ENCODE measurements around the gene STEAP4.
A peak's percentile ranks its signal among the peaks of the same experiment; 100 is the strongest.
"Not testable (repeated sequence)": the region's sequence is repeated elsewhere in the genome, so short reads cannot be mapped to it uniquely, and the experiment has no call there.

The STEAP4 gene

DNA sequence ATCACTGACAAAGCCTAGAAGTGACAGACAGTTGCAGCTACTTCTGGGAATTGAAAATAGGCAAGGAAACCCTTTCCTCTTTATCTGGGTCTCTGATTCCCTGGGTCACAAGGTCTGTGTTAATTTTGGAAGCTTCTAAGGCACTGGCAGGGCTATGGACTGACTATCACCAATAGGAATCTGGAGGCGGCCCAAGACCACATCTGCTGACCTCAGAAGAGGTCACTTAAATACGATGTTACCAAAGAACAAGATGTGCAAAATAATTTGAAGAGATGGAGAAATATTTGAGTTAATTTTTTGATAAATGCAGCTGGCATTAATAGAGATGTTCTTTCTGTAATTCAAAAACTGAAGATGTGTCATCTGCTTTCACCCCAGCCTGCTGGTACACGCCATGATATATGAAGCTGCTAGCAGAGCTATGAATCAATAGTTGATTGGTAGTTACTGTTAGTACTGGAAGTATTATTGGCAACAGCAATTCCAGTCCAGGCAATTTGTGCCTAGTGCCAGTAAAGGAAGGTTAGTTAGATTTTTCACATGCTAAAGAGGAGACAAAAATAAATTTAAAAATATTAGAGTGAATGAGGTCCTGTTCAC is 5.5 kb upstream of the STEAP4 start:
- DNase-seq (ENCODE audit: low spot score): no peak

DNA sequence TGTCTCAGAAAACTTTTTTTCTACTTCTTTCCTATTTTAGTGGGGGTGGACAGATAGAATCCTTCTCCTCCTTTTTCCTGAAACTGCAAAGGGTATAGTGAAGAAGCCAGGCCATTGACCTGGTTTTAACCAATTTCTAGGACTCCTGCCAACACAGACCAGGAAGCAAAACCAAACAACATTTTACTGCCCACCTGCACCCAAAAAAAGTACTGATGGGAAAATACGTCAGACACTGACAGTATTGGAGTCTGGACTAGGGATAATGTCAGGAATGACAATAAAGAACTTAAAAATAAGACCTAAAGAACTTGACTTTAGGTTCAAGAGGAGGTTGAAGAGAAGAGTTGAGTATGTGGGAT is 5.0 kb upstream of the STEAP4 start:
- no peak for DNase-seq (ENCODE audit: low spot score)

DNA sequence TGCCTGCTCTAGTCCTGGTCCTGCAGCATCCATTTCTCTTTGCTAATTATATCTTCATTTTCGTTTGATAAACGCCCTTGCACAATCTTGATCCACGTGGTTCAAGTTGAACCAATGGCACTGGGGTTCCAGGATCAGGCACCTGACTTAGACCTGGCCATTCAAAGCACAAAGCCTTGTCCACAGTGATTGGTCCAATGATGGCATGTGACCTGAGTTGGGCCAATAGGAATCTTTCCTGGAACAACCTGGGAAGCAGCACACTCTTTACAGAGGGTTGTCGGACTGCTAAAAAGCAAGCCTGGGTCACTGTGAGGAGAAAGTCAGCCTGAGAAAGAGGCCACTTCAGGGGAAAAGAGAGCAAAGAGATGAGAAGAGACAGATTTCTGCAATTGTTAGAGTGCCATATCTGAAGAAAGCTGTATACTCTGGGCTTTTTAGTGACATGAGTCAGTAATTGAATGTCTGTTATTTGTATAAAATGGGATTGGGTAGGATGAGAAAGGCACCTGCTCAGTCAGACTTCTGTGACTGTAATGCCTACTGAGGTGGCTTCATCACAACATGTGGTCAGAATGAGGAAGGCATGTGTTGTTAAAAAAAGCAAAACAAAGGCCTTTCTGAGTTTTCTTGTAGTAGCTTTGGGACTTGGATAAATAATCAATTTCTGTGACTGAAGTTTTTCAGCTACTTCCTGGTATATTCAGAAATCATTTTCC is 4.4 kb upstream of the STEAP4 start:
- DNase-seq (ENCODE audit: low spot score): peak; percentile 22

DNA sequence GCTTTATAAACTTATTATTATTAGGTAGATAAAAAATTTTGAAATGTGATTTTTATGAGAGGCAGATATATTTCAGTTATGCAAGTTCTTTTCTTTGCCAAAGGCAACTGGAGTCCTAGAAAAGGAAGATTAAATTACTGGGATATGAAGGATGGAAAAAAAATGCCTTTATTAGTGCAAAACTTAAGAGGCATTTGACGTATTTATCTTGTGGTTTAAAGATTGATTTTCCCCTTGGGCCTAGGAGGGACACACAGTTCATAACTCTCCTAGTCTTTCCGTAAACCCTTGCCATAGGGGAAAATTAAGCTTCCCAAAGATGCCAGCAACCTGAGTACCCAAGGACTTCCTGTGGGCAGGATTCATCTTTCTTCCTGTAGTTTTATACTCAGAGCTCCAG is 3.1 kb upstream of the STEAP4 start:
- no peak for DNase-seq (ENCODE audit: low spot score)

DNA sequence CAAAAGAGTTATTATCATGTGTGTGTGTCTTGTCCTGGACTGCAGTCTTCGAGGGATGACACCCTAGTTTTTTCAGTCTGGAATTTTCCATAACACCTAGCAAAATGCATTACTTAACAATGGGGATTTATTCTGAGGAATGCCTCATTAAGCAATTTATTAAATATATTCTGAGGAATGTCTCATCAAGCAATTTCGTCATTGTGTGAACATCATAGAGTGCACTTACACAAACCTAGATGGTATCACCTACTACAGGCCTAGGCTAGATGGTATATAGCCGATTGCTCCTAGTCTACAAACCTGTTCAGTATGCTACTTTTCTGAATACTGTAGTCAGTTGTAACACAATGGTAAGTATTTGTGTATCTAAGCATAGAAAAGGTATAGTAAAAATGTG is 1.1 kb upstream of the STEAP4 start:
- no peak for DNase-seq (ENCODE audit: low spot score)

DNA sequence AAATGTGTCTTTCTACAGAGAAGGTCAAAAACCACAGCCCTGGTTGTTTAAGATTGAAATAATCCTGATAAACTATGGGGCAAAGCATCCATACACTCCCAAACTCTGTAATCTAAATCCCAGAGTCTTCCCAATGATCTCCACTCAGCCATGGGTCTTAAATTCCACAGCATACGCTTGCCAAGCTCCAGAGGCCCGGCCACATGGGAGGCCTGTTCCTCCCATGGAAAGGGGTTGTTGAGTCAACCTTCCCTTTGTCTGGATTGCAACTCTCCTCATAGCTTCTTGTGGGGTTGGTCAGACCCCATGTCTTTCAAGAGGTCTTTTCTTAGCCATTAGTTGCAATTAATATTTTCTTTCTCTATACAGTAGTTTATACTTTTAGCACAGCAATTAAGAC is 718 bp upstream of the STEAP4 start:
- no peak for DNase-seq (ENCODE audit: low spot score)

DNA sequence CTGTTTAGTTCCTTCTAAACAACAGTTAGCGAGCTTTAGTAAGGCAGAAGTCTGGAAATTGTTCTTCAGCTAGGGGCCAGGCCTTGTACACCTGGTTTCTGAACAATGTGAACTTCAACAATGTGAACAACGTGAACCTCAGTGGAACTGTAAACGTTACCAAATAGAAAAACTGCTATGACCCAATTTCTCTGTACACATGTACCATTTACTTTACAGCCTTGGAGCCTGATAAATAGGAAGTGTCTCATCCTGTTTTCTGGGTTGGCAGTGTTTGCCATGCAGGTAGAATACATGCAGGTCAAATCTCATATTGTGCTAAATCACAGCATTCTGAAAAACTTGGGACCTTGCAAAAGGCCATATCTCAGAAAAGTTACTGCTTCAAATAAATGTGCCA is 1.6 kb downstream of the STEAP4 start:
- no peak for DNase-seq (ENCODE audit: low spot score)

DNA sequence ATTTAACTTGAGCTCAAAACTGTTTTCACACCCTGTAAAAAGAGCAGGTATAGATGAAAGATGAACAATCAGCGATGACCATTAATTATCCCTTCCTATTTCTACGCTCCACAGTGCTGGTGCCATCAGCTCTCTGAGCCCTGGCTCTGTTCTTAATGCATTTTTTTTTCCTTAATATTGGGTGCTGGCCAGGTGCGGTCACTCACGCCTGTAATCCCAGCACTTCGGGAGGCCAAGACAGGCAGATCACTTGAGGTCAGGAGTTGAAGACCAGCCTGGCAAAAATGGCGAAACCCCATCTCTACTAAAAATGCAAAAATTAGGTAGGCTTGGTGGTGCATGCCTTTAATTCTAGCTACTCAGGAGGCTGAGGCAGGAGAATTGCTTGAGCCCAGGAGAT is 4.2 kb downstream of the STEAP4 start:
- DNase-seq (ENCODE audit: low spot score): no peak

DNA sequence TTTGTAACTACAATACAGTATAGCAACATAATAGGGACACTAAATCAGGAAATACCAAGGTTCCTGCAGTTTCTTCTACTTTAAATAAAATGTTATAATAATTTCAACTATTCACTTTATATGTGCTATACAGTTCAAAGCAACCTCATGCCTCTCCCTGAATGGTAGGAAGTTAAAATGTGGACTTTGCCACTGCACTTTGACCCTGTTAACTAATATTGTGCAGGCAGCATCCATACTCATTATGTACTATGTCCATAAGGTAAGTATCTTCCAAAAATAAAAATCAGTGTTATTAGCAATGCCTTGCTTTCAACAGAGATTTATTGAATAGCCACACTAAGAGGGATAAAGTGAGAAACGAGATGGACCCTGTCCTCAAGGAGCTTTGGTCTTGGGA is 4.8 kb downstream of the STEAP4 start:
- no peak for DNase-seq (ENCODE audit: low spot score)

DNA sequence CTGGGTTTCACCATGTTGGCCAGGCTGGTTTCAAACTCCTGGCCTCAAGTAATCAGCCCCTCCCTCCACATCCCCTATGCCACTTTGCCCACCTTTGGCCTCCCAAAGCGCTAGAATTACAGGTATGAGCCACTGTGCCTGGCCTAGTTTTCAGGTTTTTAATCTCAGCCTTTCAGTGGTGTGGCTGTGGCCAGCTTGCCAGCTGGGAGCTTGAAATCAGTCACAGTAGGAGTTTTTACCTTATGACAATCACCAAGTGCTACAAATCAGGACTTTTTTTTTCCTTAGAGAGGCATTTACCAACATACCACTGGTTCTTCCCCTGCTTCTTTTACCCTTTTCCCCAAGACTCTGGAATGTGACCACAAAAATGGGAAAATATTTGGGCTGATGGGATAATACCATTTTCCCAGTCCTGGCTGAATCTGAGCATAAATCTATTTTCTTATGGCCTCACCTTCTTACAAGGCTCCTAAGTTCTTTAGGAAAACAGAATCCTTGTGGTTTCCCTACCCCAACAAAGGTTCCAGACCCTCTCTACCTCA is 6.2 kb downstream of the STEAP4 start:
- no peak for DNase-seq (ENCODE audit: low spot score)

DNA sequence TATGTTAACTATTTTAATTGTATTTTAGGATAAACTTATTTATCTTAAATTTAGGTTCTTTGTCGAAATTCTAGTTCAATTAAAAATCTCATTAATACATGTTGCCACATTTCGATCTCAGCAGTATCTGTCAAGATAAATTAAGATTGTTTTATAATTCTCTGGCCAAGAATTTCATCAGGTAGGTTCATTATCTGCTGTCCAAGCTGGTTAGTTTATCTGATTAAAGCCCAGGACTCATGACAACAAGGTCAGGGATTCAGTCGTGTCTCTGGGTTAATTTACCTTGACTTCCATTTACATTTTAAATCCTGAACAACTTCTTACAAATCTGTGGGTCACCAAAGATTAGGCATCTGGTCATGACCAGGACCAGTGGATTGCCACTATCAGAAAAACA is 7.6 kb downstream of the STEAP4 start:
- no peak for DNase-seq (ENCODE audit: low spot score)

DNA sequence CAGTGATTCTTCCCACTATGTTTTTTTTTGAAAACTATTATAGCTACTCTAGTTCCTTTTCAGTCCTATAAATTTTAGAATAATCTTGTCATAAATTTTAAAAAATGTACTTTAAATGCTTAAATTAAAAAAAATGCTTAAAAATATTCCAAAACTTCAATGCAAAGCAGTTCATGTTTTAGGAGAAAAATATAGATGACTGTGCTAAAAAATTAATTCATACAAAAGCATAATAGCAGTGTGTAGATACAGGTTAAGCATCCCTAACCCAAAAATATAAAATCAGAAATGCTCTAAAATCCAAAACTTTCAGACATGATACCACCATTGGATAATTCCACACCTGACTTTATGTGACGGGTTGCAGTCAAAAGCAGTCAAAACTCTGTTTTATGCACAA is 12.8 kb downstream of the STEAP4 start:
- DNase-seq (ENCODE audit: low spot score): no peak

DNA sequence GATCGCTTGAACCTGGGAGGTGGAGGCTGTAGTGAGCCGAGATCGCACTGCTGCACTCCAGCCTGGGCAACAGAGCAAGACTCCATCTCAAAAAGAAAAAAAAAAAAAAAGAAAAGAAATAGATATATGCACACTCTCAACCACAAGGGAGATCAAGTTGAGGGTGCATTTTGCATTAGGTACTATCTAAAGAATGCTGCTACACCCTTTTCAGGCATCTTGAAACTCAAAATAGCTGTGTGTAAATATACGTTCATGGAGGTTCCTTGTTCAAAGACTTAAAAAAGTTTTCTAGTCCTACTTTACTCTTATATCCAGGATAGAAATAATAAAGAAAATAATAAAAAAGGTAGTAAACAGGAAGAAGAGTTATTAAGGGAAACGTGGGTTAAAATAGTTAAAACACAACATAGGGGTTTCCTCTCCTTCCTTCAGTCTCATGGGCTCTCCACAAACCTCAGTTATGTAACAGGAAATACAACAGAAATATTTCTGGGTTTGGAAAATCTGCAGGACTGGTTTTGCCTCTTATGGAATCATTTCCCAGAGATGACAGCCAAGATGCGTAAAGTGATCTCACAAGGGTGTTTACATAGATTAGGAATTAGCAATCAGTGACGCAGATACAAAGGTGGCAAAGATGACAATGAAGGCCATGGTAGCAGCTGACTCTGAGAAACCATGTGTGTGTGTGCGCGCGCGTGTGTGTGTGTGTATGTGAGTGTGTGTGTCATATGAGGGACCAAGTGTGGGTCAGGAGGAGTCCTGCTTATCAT is 15.1 kb downstream of the STEAP4 start:
- DNase-seq (ENCODE audit: low spot score): peak; percentile 81

DNA sequence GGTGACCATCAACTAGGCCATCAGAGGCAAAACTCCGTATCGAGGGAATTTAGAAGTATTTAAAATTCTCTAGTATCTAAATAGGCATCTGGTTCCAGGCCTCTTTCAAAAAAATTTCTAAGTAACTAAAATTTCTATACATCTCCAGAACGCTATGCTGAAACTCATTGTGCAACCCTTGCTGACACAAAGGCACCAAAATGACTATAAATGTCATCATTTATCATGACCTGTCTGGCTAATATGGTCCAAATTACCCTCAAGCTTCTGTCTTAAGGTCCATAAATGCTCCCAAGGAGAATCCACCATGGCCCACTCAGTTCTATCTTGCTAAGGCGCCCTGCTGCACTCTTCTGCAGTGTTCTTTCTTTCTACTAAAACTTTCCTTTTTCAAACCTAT is 16.2 kb downstream of the STEAP4 start:
- DNase-seq (ENCODE audit: low spot score): no peak

DNA sequence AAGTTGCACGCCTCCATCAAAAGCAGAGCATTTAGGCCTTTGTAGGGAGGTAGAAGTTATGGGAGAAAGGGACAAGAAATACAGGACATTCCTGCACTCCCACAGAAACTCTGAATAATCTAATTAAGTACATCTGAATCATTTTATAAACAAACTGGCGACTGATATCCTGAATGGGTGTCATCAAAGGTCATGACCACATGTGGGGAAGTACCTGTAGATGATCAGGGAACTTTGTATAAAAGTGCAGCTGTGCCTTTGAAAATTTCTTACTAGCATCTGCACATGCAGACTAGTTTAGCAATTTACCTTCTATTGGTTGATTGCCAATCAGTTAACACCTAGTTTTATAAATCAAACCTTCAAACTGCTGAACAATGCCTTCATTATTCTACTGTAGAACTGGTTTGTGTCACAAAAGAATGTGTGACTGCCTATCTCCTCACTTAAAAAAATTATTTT is 17.1 kb downstream of the STEAP4 start:
- DNase-seq (ENCODE audit: low spot score): peak; percentile 89

DNA sequence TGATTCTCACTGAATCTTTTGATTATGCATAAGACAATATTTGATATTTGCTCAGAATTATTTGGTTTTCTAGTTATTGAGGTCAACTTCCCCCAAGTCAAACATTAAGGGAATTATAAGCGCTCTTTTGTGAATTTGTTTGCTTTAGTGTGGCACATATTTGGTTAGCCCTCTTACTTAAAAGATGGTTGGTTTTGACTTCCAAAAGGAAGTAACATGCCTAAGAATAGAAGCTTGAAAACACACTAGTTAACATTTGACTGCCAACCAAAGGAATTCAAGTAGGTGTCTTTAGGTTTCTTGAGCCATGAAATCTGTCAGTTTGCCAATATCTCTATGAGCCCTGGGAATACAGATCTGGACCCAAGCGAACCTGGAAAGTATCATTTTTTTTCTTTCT is 24.9 kb downstream of the STEAP4 start:
- DNase-seq (ENCODE audit: low spot score): peak; percentile 74

DNA sequence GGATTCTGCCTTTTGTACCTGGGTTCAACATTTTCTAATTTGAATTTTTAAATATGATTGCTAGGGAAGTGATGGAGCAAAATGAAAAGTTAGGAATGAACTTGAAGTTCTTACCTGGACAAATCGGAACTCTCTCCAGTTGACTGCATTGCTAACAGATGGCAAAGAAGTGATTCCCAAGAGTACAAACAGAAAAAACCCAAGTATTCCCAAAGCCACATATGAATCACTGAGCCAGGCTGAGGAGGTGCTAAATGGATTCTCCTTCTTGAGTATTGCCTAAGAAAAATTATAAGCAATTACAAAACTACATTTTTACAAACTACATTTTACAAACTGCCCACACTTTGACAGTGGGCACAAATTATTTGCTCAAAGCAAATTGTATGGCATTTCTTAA is 25.9 kb downstream of the STEAP4 start:
- DNase-seq (ENCODE audit: low spot score): peak; percentile 43

DNA sequence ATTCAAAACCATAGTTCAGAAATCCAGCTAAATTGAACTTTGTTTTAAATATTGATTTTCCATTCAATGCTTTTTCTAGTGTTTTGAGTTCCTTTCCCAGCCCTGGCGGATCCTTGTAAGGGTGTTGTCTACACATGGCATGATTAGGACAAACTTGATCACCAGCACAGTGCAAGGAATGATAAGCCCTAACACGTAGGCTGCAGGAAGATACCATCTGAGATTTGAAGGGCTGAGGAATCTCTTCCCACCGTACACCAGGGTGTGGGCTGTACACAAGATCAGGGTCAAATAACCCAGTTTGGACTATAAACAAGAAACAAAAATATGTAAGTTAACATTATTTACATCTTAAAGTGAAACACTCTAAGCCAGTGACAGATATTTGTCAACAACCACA is 27.4 kb downstream of the STEAP4 start:
- DNase-seq (ENCODE audit: low spot score): no peak

DNA sequence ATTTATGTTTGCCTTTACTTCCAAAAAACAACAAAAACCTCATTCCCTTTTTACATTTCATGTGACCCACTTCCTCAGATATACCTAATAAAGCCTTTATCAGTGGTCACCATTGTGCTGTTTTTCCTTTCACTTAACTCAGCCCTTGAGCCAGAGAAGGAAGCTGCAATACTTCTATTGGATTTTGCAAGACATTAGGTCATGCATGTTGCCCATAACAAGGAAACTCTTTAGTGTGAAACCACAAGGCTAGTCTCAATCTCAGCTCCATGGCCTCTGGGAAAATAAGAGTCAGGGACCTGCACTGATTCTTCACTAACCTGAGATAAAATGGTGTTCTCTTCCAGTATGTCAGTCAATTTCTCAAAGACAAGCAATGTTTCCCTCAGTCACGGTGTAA is 27.8 kb downstream of the STEAP4 start:
- peak; percentile 85 for DNase-seq (ENCODE audit: low spot score)

DNA sequence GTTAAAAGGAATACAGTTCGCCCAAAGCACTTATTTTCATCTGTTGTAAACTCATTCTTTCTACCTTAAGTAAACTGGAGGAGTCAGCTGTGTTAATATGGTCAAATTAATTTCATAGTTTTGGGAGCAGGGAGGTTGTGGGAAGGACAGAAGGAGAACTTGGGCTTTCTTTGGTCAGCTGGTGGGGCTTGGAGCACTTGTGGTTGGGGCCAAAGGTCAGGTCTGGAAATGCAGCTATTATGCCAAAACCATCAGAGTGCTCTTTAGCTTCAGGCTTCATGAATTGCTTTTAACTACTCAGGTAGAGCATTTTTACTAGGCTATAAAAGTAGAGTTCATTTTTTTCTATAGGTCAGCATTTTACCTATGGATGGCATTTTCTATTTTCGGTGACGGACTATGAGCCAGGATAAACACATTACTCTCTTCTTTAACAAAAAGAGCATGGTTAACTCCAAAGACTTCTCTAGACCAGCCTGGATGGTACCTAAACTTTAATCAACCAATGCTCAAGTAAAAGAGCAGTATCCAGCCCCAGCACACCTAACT is 30.0 kb downstream of the STEAP4 start:
- no peak for DNase-seq (ENCODE audit: low spot score)

DNA sequence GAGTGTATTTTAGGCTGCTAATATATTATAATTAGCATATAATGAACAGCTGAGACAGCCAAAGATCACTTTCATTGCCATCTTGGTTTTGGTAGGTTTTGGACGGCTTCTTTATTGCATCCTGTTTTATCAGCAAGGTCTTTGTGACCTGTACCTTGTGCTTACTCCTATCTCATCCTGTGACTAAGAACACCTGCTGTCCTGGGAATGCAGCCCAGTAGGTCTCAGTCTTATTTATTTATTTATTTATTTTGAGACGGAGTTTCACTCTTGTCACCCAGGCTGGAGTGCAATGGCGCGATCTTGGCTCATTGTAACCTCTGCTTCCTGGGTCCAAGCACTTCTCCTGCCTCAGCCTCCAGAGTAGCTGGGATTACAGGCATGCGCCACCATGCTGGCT is 31.8 kb downstream of the STEAP4 start:
- DNase-seq (ENCODE audit: low spot score): not testable (repeated sequence)

DNA sequence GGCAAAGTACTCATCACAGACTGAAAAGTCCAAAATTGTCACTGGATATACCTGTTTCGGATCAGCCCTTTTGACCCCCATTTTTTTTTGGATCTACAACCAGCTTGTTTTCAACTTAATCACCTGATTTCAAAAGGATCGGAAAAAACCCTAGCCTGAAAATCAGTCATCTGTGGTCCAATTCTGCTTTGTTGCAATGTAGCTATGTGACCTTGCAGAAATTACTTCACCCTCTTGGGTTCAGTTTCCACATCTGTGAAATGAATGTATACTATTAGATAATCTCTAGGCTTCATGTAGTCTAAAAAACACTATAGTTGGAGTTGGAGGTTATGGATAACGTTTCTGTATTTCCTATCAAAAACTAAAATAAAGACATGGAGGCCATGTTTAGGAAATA is 37.1 kb downstream of the STEAP4 start:
- DNase-seq (ENCODE audit: low spot score): no peak

DNA sequence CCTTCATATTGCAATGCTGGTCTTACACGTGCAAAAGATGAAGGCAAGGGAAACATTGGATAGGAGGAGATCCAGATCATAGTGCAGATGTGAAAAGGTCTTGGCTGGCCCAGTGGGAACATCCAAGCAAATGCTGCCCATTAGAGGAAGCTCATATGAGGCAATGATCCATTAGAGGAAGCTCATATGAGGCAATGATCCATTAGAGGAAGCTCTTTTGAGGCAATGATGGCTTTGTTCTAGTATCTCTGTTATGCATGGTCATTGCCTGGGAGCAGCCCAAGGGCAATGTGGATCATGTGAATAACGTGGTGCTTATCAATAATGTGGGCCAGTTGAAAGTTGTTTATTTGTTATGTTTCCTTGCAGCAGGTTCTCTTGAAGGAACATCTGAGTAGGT is 37.8 kb downstream of the STEAP4 start:
- no peak for DNase-seq (ENCODE audit: low spot score)
